Measurements from ENCODE around the gene DNAH12.

DNAH12 gene

DNA sequence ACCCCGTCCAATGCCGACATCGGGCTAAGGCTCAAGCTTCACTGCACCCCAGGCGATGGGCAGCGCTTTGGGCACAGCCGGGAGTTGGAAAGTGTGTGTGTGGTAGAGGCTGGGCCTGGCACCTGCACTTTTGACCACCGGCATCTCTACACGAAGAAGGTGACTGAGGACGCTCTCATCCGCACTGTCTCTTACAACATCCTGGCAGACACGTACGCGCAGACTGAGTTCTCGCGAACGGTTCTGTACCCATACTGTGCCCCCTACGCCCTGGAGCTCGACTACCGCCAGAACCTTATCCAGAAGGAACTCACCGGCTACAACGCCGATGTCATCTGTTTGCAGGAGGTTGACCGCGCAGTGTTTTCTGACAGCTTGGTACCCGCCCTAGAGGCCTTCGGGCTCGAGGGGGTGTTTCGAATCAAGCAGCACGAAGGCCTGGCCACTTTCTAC is 13.0 kb upstream of the DNAH12 start:
- H3K36me3 Mint-ChIP-seq (ENCODE audit: low read depth) = peaks cover 59% of the 10 kb centered on the region
- H3K4me1 Mint-ChIP-seq (ENCODE audit: low read depth) = peaks cover 48% of the 10 kb centered on the region
- H3K4me3 Mint-ChIP-seq = peak overlapping the region; percentile 97
- DNase-seq = peak; percentile 58
- peak overlapping the region; percentile 98 for H3K27ac Mint-ChIP-seq
- no peaks in the 10 kb centered on the region for H3K9me3 Mint-ChIP-seq
- H3K27me3 Mint-ChIP-seq = no peaks in the 10 kb centered on the region

DNA sequence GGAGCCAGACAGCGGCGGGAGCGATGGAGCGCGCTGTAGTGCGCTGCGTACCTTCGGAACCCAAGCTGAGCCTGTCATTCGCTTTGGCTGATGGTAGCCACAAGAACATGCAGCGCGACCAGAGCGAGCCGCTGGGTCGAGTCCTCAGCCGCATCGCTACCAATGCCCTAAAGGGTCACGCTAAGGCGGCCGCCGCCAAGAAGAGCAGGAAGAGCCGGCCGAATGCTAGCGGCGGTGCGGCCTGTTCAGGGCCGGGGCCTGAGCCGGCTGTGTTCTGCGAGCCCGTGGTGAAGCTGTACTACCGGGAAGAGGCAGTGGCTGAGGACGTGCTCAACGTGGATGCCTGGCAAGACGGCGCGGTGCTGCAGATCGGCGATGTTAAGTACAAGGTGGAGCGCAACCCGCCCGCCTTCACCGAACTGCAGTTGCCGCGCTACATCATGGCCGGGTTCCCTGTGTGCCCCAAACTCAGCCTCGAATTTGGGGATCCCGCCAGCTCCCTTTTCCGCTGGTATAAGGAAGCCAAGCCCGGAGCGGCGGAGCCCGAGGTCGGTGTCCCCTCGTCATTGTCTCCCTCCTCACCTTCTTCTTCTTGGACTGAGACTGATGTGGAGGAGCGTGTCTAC is 12.4 kb upstream of the DNAH12 start:
- no peak for DNase-seq
- no peaks in the 10 kb centered on the region for H3K9me3 Mint-ChIP-seq
- H3K36me3 Mint-ChIP-seq (ENCODE audit: low read depth) = peaks cover 53% of the 10 kb centered on the region

DNA sequence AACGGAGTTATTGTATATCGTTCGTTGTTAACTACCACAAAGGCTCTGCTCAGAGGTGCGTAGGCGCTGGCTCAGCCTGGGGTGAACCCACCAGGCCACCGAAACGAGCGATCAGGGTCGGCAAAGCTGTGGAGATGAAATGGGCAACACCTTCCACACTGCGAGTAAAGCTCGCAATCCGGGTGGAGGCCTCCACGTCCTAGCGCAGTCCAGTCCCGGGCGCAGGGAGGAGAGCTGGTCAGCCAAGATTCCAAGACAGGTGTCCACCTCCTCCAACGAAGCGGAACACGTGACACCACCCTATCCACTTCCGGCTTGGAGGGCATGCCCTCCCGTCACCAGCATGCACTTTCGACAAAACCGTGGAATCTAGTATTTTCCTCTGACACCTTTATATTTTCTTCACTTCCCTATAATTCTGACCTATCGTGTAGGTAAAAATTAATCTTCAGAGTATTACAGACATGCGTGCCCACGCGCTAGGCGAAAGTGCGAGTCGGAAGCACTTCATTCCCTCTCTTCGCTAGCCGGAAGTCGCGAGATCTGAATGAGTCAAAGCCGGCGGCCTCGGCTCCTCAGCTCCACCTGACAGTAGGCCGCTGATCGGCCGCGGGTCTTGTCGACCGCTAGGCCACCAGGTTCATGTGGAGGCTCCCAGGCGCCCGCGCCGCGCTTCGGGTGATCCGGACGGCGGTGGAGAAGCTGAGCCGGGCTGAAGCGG is 11.8 kb upstream of the DNAH12 start, which contains the start of gene PDE12:
Gene PDE12 (plus strand): TSS at position 537 of the 721 bp plus-strand sequence. CDS start 106 bp downstream, at position 643.
- Mint-ChIP-seq H3K4me1 (ENCODE audit: low read depth) (peaks cover 38% of the 10 kb centered on the region), H3K36me3 (ENCODE audit: low read depth) (peaks cover 48% of the 10 kb centered on the region), H3K27ac (peak within 1 kb of the TSS; percentile 98), H3K9me3 (no peaks in the 10 kb centered on the region), H3K4me3 (peak within 1 kb of the TSS; percentile 97), H3K27me3 (no peaks in the 10 kb centered on the region)
- DNase-seq = peak; percentile 89

More for the DNA sequence above, 12.4 kb upstream of the DNAH12 start:
- Mint-ChIP-seq H3K27ac (peak overlapping the region; percentile 98), H3K27me3 (no peaks in the 10 kb centered on the region), H3K4me3 (peak overlapping the region; percentile 97), H3K4me1 (ENCODE audit: low read depth) (peaks cover 43% of the 10 kb centered on the region)

DNA sequence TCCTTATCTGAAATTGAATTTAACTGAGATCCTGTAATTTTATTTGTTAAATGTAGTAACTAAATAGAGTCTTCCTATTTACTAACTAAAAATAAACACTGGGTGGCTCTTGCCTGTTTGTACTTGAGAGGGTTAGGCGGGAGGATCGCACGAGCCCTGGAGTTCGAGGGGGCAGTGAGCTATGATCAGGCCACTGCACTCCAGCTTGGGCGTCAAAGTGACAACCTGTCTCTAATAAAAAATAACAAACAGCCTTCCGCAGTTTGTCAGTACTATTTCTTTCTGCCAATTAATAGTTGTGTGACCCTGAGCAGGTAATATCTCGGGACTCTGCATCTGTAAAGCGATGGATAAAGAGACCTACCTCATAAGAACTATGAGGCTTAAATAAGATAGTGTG is 11.2 kb upstream of the DNAH12 start:
- H3K4me3 Mint-ChIP-seq = peak overlapping the region; percentile 97
- H3K4me1 Mint-ChIP-seq (ENCODE audit: low read depth) = peaks cover 33% of the 10 kb centered on the region
- no peaks in the 10 kb centered on the region for H3K27me3 Mint-ChIP-seq
- H3K27ac Mint-ChIP-seq = peak overlapping the region; percentile 98
- no peak for DNase-seq
- H3K9me3 Mint-ChIP-seq = no peaks in the 10 kb centered on the region
- H3K36me3 Mint-ChIP-seq (ENCODE audit: low read depth) = peaks cover 42% of the 10 kb centered on the region

DNA sequence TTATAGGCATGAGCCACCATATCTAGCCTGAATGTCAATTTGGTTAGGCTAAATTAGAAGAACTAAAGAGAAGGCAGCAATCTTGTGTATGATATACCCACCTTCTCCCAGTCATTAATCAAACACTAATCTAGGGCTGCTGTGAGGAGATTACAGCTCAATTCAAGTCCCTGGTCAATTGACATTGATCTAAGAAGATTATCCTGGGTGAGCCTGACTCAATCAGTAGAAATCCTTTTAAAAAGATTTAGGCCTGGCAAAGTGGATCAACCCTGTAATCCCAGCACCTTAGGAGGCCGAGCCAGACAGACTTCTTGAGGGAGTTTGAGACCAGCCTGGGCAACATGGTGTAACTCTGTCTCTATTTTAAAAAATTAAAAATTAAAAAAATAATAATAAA is 2.5 kb upstream of the DNAH12 start:
- Mint-ChIP-seq H3K27me3 (peaks cover 9% of the 10 kb centered on the region), H3K4me3 (no peak overlapping the region), H3K4me1 (ENCODE audit: low read depth) (peaks cover 8% of the 10 kb centered on the region), H3K27ac (no peak overlapping the region), H3K36me3 (ENCODE audit: low read depth) (no peaks in the 10 kb centered on the region), H3K9me3 (no peaks in the 10 kb centered on the region)
- DNase-seq = no peak

DNA sequence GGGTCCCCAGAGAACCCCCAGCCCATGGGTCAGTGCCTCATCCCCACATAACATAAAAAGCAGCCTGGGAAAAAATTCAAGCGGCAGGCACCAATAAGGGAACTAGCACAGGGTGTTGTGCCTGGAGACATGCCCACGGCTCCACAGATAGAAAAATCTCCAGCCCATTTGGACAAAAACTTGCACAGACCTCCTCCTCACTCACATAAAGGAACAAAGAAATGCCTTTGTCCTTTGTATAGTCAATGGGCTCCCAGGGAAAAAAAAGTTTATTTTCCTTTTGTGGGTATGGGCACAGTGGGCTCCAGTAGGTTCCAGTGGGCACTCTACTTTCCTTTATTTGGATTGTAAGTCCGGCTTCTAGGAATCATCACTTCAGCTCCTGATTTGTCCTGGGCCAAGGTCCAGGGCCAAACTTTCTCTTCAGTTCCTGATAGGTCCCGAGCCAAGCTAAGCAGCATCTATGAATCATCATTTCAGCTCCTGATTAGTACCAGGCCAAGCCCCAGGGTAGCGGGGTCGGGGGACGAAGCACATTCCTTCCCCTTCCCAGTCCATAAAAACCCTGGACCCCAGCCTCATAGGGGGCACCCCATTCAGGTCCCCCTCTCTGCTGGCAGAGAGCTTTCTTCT is 1.6 kb upstream of the DNAH12 start:
- Mint-ChIP-seq H3K9me3 (no peaks in the 10 kb centered on the region), H3K27me3 (peaks cover 9% of the 10 kb centered on the region), H3K36me3 (ENCODE audit: low read depth) (no peaks in the 10 kb centered on the region), H3K4me1 (ENCODE audit: low read depth) (peaks cover 8% of the 10 kb centered on the region), H3K4me3 (no peak overlapping the region), H3K27ac (no peak overlapping the region)
- no peak for DNase-seq

DNA sequence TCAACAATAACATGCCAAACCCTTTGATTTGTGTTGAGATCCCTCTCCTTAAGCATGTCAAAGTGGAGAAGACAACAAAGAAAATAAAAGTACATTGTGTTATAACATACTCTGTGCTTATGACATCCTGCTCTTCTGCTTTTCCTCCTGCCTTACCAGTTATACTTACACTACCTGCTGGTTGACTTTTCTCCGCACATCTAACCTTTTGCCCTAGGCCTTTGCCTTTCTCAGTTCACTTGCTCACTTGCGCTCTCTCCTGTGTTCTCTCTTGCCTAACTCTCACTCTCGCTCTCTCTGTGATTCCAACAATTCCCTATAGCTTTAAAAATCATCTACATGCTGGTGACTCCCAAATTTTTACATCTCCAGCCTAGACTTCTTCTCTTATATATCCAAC is 5.7 kb downstream of the DNAH12 start:
- H3K4me3 Mint-ChIP-seq = no peak overlapping the region
- no peak for DNase-seq
- H3K27me3 Mint-ChIP-seq = no peaks in the 10 kb centered on the region
- peaks cover 2% of the 10 kb centered on the region for H3K9me3 Mint-ChIP-seq
- no peaks in the 10 kb centered on the region for H3K36me3 Mint-ChIP-seq (ENCODE audit: low read depth)
- H3K27ac Mint-ChIP-seq = no peak overlapping the region
- H3K4me1 Mint-ChIP-seq (ENCODE audit: low read depth) = no peaks in the 10 kb centered on the region

DNA sequence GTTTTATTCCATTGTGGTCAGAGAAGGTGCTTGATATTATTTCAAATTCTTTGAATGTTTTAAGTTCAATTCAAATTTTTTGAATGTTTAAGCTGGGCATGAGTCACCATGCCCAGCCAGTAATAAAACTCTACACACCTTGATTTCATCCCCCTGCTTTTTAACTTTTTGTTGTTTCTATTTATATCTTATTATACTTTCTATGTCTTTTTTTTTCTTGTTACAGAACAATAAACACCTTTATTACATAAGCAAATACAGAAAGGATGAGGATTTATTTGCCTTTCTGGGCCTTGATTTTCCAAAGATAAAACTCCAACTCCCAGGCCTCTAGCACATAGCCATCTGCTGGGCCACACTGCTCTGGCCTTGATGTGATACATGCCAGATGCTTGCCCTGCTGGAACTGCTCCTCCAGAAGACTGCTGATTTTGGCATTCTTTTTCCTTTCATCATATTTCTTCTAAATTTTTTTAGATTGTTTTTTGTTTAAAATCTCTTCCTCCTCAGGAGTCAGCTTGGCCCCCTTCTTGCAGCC is 14.0 kb downstream of the DNAH12 start:
- H3K27ac Mint-ChIP-seq = no peak overlapping the region
- peaks cover 1% of the 10 kb centered on the region for H3K9me3 Mint-ChIP-seq
- no peaks in the 10 kb centered on the region for H3K36me3 Mint-ChIP-seq (ENCODE audit: low read depth)
- H3K4me3 Mint-ChIP-seq = no peak overlapping the region
- H3K4me1 Mint-ChIP-seq (ENCODE audit: low read depth) = no peaks in the 10 kb centered on the region
- DNase-seq = no peak
- no peaks in the 10 kb centered on the region for H3K27me3 Mint-ChIP-seq

DNA sequence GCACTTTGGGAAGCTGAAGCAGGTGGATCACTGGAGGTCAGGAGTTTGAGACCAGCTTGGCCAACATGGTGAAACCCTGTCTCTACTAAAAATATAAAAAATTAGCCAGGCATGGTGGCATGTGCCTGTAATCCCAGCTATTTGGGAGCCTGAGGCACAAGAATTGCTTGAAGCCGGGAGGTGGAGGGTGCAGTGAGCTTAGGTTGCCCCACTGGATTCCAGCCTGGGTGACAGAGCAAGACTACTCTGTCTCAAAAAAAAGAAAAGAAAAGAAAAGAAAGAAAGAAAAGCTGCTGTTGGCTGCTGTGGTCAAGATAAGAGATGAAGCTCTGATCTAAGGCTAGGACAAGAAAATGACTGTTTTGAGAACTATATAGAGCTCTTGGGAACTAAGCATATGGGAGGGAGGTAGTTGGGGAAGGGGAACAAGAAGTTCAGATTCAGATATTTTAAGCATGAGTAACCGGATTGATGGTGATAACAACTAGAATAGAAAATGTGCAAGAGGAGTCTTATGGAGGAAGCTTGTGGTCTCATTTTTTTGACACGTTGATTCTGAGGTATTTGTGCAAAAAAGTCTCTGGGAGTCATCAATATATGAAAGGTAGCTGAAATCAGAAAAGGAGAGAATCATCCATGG is 25.7 kb downstream of the DNAH12 start:
- Mint-ChIP-seq H3K4me3 (no peak overlapping the region), H3K36me3 (ENCODE audit: low read depth) (no peaks in the 10 kb centered on the region), H3K4me1 (ENCODE audit: low read depth) (no peaks in the 10 kb centered on the region), H3K27ac (no peak overlapping the region), H3K9me3 (no peaks in the 10 kb centered on the region), H3K27me3 (peaks cover 2% of the 10 kb centered on the region)
- DNase-seq = no peak

DNA sequence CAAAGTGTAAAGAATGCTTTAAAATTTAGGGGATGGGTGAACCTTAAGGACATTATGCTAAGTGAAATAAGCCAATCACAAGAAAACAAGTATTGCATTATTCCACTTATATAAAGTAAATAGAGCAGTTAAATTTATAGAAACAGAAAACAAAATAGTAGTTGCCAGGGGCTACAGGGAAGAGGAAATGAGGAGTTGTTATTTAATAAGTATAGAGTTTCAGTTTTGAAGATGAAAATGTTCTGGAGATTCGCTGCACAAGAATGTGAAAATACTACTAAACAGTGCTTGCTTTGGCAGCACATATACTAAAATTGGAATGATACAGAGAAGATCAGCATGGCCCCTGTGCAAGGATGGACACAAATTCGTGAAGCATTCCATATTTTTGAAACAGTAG is 32.0 kb downstream of the DNAH12 start:
- no peak overlapping the region for H3K4me3 Mint-ChIP-seq
- H3K4me1 Mint-ChIP-seq (ENCODE audit: low read depth) = no peaks in the 10 kb centered on the region
- no peak for DNase-seq
- no peaks in the 10 kb centered on the region for H3K9me3 Mint-ChIP-seq
- no peaks in the 10 kb centered on the region for H3K27me3 Mint-ChIP-seq
- no peak overlapping the region for H3K27ac Mint-ChIP-seq
- no peaks in the 10 kb centered on the region for H3K36me3 Mint-ChIP-seq (ENCODE audit: low read depth)

DNA sequence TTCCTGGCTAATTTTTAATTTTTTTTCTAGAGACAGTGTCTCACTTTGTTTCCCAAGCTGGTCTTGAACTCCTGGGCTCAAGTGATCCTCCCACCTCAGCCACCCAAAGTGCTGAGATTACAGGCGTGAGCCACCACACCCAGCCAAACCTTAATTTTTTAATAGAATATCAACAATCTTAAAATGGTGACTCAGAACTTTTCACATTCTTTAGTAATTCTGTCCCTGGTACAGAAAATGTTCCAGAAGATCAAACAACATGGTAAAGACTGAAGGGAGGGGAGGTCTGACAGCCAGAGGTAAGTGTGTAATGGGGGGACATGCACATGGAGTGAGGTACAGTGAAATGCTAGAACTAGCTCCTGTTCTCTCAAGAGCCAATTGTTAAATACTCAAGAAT is 38.2 kb downstream of the DNAH12 start:
- H3K27ac Mint-ChIP-seq = no peak overlapping the region
- DNase-seq = no peak
- no peaks in the 10 kb centered on the region for H3K4me1 Mint-ChIP-seq (ENCODE audit: low read depth)
- no peaks in the 10 kb centered on the region for H3K9me3 Mint-ChIP-seq
- no peak overlapping the region for H3K4me3 Mint-ChIP-seq
- no peaks in the 10 kb centered on the region for H3K36me3 Mint-ChIP-seq (ENCODE audit: low read depth)
- no peaks in the 10 kb centered on the region for H3K27me3 Mint-ChIP-seq

DNA sequence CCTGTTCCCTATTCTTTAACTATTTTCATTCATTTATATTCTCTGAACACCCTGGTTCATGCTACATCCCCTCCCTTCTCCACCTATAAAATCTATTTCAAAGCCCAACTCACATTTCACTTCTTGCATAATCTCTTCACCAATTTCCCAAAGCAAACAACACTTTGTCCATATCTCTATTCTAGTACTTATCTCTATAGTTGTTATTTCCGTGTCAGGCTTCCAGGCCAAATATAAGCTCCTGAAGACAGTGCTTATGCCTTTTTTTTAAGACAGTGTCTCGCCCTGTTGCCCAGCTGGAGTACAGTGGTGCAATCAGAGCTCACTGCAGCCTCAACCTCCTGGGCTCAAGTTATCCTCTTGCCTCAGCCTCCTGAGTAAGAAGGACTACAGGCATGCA is 43.6 kb downstream of the DNAH12 start:
- Mint-ChIP-seq H3K36me3 (ENCODE audit: low read depth) (no peaks in the 10 kb centered on the region), H3K9me3 (no peaks in the 10 kb centered on the region), H3K4me3 (no peak overlapping the region), H3K27ac (no peak overlapping the region), H3K4me1 (ENCODE audit: low read depth) (no peaks in the 10 kb centered on the region), H3K27me3 (no peaks in the 10 kb centered on the region)
- DNase-seq = no peak

DNA sequence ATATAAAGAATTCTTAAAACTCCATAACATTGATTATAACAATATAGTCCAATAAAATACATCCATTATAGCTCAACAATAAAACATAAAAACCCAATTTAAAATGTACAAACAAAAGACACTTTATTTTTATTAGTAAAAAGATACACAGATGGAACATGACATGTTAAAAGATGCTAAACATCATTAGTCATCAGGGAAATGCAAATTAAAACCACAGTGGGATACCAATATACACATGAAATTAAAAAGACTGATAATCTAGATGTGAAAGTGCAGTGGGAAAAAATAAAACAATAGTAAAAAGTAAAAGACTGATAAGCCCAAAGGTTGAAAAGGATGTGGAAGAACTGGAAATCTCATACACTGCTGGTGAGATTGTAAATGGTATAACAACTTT is 46.2 kb downstream of the DNAH12 start:
- H3K9me3 Mint-ChIP-seq = no peaks in the 10 kb centered on the region
- no peak for DNase-seq
- H3K4me1 Mint-ChIP-seq (ENCODE audit: low read depth) = no peaks in the 10 kb centered on the region
- no peaks in the 10 kb centered on the region for H3K27me3 Mint-ChIP-seq
- H3K36me3 Mint-ChIP-seq (ENCODE audit: low read depth) = no peaks in the 10 kb centered on the region
- H3K4me3 Mint-ChIP-seq = no peak overlapping the region
- H3K27ac Mint-ChIP-seq = no peak overlapping the region

DNA sequence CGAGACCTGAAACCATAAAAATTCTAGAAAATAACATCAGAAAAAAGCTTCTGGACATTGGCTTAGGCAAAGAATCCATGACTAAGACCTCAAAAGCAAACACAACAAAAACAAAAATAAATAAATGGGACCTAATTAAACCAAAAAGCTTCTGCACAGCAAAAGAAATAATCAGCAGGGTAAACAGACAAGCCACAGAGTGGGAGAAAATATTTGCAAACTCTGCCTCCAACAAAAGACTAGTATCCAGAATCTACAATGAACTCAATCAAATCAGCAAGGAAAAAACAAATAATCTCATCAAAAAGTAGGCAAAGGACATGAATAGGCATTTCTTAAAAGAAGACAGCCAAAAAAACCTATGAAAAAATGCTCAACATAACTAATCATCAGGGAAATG is 59.6 kb downstream of the DNAH12 start:
- Mint-ChIP-seq H3K27ac (no peak overlapping the region), H3K36me3 (ENCODE audit: low read depth) (no peaks in the 10 kb centered on the region), H3K9me3 (no peaks in the 10 kb centered on the region), H3K4me3 (no peak overlapping the region), H3K27me3 (no peaks in the 10 kb centered on the region), H3K4me1 (ENCODE audit: low read depth) (no peaks in the 10 kb centered on the region)
- no peak for DNase-seq

All from activated T-cell treated with anti-CD3 and anti-CD28 coated beads, Interleukin-2, amount 50 U/mL, for 24 hours (primary cell).